22Rv1 (cell line): ENCODE results near the gene WWP2.

Experiments
- CTCF ChIP-seq: fragments of 450-650 bp; IDR thresholded peaks from 2 replicates; pipeline ENCODE4 v1.5.1; 2017; ENCODE audit warnings: mild to moderate bottlenecking
- ZFX ChIP-seq: fragments of 450-650 bp; IDR thresholded peaks from 2 replicates; pipeline ENCODE4 v1.6.1; 2017; ENCODE audit warnings: antibody characterized with exemption, borderline replicate concordance

GRCh38 chr16:69820926-69821541 lies 58.9 kb downstream of the WWP2 start:
- TF ChIP-seq CTCF (no peak), ZFX (no peak)
